ENCODE measurements around the gene CACNG4. TPM values are rescaled to one million over a fixed set of nuclear protein-coding genes. Genes with fewer than 3 reads are reported as not detected.
"Not testable (repeated sequence)": the region's sequence is repeated elsewhere in the genome, so short reads cannot be mapped to it uniquely, and the experiment has no call there.

CACNG4 gene
- total RNA-seq, 4 donors from 2014 or later, result 0.27 to 1.9 TPM; not detected in 2

DNA sequence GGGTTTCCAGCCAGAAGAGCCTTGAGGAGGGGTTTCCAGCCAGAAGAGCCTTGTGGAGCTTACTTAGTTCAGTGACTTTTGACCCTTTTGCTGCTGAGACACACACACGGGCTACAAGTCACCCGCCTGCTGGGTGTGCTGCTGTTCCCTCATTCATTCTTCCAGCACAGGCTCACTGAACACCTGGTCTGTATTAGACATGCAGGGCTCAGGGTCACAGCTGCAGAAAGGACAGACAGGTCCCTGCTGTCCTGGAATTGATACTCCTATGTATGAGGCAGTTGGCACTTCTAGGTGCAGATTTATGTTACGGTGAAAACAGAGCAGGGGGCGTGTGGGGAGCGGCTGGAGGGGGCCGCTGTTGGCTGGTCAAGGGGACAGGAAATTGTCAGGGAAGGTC is 6.8 kb downstream of the CACNG4 start:
- 82% methylated on average over 6 of the region's 6 CpGs; no CpG with 5 or more reads in 1 of the 2 donors for WGBS, 2 donors (ENCODE audit: low coverage in 1 of 2)
- no peak for DNase-seq
- H3K36me3 ChIP-seq, result no peaks in the 10 kb centered on the region
- peaks cover 87% of the 10 kb centered on the region for H3K27me3 ChIP-seq
- no peaks in the 10 kb centered on the region for H3K9me3 ChIP-seq
- intact Hi-C loops (cut with DNase I; ENCODE audit: low total_unique reads), result no loop called here
- no peak overlapping the region for H3K4me3 ChIP-seq
- in situ Hi-C loops (cut with MboI; ENCODE audit: low pct_ligation_motif_present in 1 of 4, low pct_unique_long_range_greater_than_20kb in 1 of 4, low sequenced_read_pairs in 3 of 4), result no loop called here
- no peak overlapping the region for H3K27ac ChIP-seq
- TF ChIP-seq EP300 (IDR thresholded peaks at IDR 0.05; ENCODE audit: low read depth) (no peak), POLR2AphosphoS5 (IDR thresholded peaks at IDR 0.05) (no peak), POLR2A (IDR thresholded peaks at IDR 0.05) (no peak)
- TF ChIP-seq, protein P1, sequence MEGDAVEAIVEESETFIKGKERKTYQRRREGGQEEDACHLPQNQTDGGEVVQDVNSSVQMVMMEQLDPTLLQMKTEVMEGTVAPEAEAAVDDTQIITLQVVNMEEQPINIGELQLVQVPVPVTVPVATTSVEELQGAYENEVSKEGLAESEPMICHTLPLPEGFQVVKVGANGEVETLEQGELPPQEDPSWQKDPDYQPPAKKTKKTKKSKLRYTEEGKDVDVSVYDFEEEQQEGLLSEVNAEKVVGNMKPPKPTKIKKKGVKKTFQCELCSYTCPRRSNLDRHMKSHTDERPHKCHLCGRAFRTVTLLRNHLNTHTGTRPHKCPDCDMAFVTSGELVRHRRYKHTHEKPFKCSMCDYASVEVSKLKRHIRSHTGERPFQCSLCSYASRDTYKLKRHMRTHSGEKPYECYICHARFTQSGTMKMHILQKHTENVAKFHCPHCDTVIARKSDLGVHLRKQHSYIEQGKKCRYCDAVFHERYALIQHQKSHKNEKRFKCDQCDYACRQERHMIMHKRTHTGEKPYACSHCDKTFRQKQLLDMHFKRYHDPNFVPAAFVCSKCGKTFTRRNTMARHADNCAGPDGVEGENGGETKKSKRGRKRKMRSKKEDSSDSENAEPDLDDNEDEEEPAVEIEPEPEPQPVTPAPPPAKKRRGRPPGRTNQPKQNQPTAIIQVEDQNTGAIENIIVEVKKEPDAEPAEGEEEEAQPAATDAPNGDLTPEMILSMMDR (IDR thresholded peaks at IDR 0.05), result no peak
- H3K4me1 ChIP-seq, result peaks cover 0 to 3% (median 2%) of the 10 kb centered on the region in 4 donors

DNA sequence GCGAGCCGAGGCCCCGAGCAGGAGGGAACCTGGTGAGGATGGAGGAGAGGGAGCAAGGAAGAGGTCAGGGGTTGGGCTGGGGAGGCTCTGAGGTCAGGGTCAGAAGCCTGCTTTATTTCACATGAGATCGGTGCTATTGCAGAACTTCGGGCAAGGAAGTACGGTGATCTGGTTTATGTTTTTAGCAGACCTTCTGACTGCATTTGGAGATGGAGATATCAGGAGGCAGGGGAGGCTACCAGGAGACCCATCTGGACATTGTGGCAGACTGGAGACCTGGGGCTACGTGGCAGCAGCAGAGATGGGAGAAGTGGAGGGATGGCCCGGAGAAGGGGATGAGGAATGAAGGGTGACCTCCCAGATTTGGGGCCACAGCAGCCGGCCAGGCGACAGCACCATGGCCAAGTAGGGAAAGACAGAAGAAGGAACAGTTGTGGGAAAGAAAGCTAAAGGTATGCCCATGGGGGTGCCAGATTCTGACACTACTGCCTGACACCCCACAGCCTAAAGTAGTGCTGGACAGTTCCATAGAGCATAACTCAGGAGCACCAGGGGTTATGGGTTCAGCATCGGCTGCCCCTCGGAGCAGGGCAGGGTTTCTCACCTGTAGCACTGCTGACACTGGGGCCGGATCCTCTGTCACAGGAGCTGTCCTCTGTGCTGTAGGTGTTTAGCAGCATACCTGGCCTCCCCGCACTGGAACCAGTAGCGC is 7.4 kb downstream of the CACNG4 start:
- in situ Hi-C loops (cut with MboI; ENCODE audit: low pct_ligation_motif_present in 1 of 4, low pct_unique_long_range_greater_than_20kb in 1 of 4, low sequenced_read_pairs in 3 of 4), result no loop called here
- H3K4me3 ChIP-seq, result no peak overlapping the region
- no peak for DNase-seq
- WGBS, 2 donors (ENCODE audit: low coverage in 1 of 2), result 59 to 85% methylated on average over 6 to 15 of the region's 15 CpGs
- no peak overlapping the region for H3K27ac ChIP-seq
- H3K4me1 ChIP-seq, result no peaks in the 10 kb centered on the region
- intact Hi-C loops (cut with DNase I; ENCODE audit: low total_unique reads), result no loop called here
- no peaks in the 10 kb centered on the region for H3K9me3 ChIP-seq
- TF ChIP-seq, protein P1 (IDR thresholded peaks at IDR 0.05), result no peak
- TF ChIP-seq POLR2A (IDR thresholded peaks at IDR 0.05), result no peak
- H3K27me3 ChIP-seq, result peaks cover 87% of the 10 kb centered on the region
- H3K36me3 ChIP-seq, result no peaks in the 10 kb centered on the region

DNA sequence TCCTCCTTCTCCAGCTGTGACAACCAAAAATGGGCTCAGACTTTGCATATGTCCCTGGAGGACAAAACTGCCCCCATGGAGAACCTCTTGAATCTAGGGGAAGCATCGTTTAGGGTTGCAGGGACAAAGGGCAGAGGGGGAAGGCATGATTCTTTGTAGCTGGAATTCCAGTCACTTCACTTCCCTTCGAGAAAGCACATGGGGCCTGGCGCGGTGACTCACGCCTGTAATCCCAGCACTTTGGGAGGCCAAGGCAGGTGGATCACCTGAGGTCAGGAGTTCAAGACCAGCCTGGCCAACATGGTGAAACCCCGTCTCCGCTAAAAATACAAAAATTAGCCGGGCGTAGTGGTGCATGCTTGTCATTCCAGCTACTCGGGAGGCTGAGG is 7.9 kb downstream of the CACNG4 start:
- H3K27me3 ChIP-seq, result peaks cover 84% of the 10 kb centered on the region
- in situ Hi-C loops (cut with MboI; ENCODE audit: low pct_ligation_motif_present in 1 of 4, low pct_unique_long_range_greater_than_20kb in 1 of 4, low sequenced_read_pairs in 3 of 4); intact Hi-C loops (cut with DNase I; ENCODE audit: low total_unique reads); H3K27ac ChIP-seq; H3K4me1 ChIP-seq; H3K4me3 ChIP-seq; H3K9me3 ChIP-seq; H3K36me3 ChIP-seq; DNase-seq: not testable (repeated sequence)
- WGBS, 2 donors (ENCODE audit: low coverage in 1 of 2), result 83 to 100% methylated on average over 1 to 10 of the region's 10 CpGs

DNA sequence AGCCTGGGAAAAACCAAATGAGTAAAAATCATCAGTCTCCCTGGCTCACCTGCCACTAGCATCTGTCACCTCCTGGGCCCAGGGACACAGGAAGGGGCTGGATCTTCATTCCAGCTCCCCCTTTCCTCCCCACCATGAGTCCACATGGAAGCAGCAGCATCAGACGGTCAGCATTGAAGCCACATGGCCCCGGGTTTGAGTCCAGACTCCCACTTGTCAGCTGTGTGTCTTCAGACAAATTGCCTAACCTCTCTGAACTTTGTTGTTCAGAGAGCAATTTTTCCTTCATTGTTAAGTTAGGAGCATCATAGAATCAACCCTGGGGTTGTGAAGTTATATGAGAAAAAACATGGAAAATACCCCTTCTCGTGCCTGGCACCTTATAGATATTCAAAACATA is 10.7 kb downstream of the CACNG4 start:
- no peaks in the 10 kb centered on the region for H3K9me3 ChIP-seq
- no peak overlapping the region for H3K27ac ChIP-seq
- H3K36me3 ChIP-seq, result no peaks in the 10 kb centered on the region
- intact Hi-C loops (cut with DNase I; ENCODE audit: low total_unique reads) (no loop called here), in situ Hi-C loops (cut with MboI; ENCODE audit: low pct_ligation_motif_present in 1 of 4, low pct_unique_long_range_greater_than_20kb in 1 of 4, low sequenced_read_pairs in 3 of 4) (no loop called here)
- H3K4me3 ChIP-seq, result no peak overlapping the region
- no peaks in the 10 kb centered on the region for H3K4me1 ChIP-seq
- 87 to 92% methylated on average over 2 to 3 of the region's 3 CpGs for WGBS, 2 donors (ENCODE audit: low coverage in 1 of 2)
- H3K27me3 ChIP-seq, result peaks cover 71% of the 10 kb centered on the region
- no peak for DNase-seq
- TF ChIP-seq POLR2AphosphoS5 (IDR thresholded peaks at IDR 0.05) (no peak), POLR2A (IDR thresholded peaks at IDR 0.05) (no peak), EP300 (IDR thresholded peaks at IDR 0.05; ENCODE audit: low read depth) (no peak)
- TF ChIP-seq, protein P1 (IDR thresholded peaks at IDR 0.05), result no peak
